GM18505 (cell line): ENCODE data around the gene SLAMF9.

Source experiments
- ATAC-seq: cut with Tn5 transposase; IDR thresholded peaks from one replicate; pipeline ENCODE4 v1.9.1; 2021; ENCODE audit not compliant: unreplicated experiment
- POLR2A ChIP-seq: IDR thresholded peaks from 4 replicates; pipeline ENCODE4 v1.6.1; 2011; ENCODE audit warnings: borderline replicate concordance; ENCODE audit not compliant: insufficient read depth, insufficient read length; ENCODE audit errors: extremely low read depth

The SLAMF9 gene

DNA sequence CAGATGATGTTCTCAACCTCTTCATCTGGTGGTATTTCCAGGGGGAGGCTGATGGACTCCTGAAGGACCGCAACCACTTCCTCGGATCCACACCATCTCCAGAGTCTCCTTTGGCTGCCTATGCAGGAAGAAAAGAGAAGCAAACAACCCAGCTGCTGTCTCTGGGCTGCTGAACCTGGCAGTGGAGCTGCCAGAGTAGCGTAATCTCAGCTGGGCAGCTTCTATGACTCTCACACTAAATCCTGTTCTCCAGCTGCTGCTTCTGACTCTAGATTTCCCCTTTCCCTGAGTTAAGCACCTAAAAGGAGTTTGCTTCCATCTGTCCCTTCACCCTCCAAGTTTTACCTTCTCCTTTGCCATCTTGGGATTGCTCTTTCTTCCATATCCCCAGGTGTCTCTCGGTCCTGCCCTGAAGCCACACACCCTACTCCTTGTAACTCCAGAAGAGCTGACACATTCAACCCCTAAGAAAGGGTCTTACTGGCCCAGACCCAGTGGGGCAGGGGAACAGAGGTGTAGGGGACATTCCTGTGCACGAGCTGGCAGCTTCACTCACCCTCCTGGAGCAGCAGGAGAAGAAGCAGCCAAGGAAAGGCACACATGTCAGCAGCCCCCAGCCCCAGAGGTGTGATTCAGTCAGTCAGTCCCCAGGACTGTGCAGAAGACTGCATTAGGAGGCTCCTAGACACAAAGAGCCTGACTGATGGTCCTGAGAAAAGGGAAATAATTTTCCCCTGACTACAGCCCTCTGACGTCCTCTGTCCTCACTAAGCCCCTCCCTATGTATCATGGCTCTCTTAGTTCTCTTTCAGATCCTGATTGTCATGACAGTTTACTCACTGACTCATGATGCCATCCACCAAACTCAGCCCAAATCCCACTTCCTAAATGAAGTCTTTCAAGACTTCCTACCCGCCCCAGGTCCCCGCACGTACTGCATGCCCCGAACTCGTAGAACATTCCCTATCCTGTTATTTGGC lies at the start of gene SLAMF9:
Gene SLAMF9 (minus strand): TSS at position 702 of the 980 bp plus-strand sequence. CDS start 100 bp downstream, at position 602.
- ATAC-seq, result no peak
- no peak for TF ChIP-seq POLR2A

GRCh38 chr1:160001440-160001839 lies 47.4 kb upstream of the SLAMF9 start:
- ATAC-seq, result no peak
- no peak for TF ChIP-seq POLR2A

DNA sequence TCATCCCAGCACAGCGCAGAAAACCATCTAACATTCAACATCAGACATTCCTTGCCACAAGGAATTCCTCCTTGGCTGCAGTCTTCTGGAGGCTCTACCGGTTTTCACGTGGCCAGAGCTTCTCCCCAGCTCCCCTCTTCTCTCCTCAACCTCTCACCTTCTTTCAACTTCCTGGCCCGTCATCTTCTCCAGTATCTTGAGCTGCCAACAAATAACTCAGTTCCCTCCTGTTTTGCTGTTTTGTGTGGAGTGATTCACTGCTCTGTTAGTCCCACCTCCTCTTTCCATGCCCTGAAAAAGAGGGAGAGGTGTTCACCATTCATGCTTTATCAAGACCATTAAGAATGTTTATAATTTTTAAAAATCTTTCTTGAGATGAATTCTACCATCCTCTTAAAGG lies 45.2 kb upstream of the SLAMF9 start:
- no peak for ATAC-seq
- no peak for TF ChIP-seq POLR2A

GRCh38 chr1:159996653-159997052 lies 42.6 kb upstream of the SLAMF9 start:
- no peak for TF ChIP-seq POLR2A
- ATAC-seq, result no peak

DNA sequence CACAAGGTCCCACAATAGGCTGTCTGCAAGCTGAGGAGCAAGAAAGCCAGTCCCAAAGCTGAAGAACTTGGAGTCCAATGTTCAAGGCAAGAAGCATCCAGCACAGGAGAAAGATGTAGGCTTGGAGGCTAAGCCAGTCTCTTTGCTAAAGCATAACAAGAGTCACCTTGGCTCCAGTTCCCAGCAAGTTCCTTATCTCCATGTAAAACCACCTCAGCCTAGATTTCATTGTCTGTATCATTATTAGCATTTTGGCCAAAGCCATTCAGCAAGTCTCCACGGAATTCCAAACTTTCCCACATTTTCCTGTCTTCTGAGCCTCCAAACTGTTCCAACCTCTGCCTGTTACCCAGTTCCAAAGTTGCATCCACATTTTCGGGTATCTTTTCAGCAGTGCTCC lies 40.9 kb upstream of the SLAMF9 start:
- no peak for ATAC-seq
- no peak for TF ChIP-seq POLR2A

GRCh38 chr1:159993911-159994310 lies 39.9 kb upstream of the SLAMF9 start:
- TF ChIP-seq POLR2A, result no peak
- ATAC-seq, result no peak

DNA sequence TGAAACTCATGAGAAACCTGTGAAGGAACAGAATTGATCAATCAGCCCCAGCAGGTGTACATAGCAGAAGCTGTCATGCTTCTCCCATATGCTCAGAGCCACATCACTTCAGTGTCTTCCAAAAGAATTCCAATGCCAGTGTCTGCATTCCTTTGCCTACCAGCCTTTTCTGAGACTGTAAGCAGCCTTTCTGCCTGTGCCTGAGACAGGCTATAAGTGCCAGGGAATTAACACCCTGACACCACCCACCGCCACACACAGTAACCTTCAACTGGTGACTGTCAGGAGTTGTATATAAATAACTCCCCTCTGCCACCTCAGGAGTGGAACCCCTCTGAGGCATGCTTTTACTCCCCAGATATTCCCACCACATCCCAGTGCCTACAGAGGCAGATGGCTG lies 38.1 kb upstream of the SLAMF9 start:
- TF ChIP-seq POLR2A, result no peak
- ATAC-seq, result no peak

GRCh38 chr1:159991513-159991912 lies 37.5 kb upstream of the SLAMF9 start:
- no peak for TF ChIP-seq POLR2A

DNA sequence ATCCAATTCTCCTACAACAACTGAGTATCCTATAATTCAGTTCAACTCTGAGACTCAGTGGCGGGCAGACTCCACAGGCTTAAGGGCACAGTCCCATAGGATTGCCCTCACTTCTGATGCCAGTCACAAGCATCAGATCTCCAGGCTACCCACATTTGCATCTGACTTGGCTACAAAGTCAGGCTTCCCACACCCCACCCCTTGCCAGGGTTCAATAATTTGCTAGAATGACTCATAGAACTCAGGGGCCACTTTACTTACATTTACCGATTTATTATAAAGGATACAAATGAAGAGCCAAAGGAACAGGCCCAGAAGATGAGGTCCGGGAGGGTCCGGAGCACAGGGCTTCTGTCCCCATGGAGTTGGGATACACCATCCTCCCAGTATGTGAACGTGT lies 36.0 kb upstream of the SLAMF9 start:
- ATAC-seq, result no peak
- no peak for TF ChIP-seq POLR2A

More at GRCh38 chr1:159991513-159991912, 37.5 kb upstream of the SLAMF9 start:
- no peak for ATAC-seq

GRCh38 chr1:159989581-159989980 lies 35.5 kb upstream of the SLAMF9 start:
- TF ChIP-seq POLR2A, result no peak
- ATAC-seq, result no peak

- TF ChIP-seq POLR2A, result no peak
- ATAC-seq, result no peak
Observed at GRCh38 chr1:159988006-159988405, 34.0 kb upstream of the SLAMF9 start.

- TF ChIP-seq POLR2A, result no peak
- no peak for ATAC-seq
Observed at GRCh38 chr1:159987186-159987585, 33.1 kb upstream of the SLAMF9 start.

GRCh38 chr1:159986531-159986930 lies 32.5 kb upstream of the SLAMF9 start:
- no peak for ATAC-seq
- no peak for TF ChIP-seq POLR2A

GRCh38 chr1:159986093-159986492 lies 32.1 kb upstream of the SLAMF9 start:
- no peak for ATAC-seq
- no peak for TF ChIP-seq POLR2A
